ENCODE measurements around the gene EIF5B.

DNA sequence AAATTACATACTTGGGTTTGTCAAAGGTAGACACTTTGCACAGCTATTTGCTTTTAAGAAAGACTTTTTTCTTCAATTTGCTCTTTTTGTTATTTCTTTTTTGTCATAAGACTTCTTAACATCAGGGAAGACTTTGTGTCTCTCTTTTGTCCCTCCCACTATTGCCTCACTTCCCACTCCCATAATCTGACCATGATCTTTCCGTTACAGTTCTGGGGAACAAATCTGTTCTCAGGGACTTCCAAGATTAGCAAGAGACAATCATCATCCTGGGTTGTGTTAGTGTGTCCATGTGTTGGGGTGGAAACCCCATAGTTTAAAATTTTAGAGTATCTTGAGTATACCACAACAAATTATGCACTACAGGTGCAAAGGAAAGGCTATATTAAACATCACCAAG is 77.4 kb downstream of the EIF5B start:
- TF ChIP-seq POLR2A (IDR thresholded peaks at IDR 0.05): no peak
- TF ChIP-seq, protein P1, sequence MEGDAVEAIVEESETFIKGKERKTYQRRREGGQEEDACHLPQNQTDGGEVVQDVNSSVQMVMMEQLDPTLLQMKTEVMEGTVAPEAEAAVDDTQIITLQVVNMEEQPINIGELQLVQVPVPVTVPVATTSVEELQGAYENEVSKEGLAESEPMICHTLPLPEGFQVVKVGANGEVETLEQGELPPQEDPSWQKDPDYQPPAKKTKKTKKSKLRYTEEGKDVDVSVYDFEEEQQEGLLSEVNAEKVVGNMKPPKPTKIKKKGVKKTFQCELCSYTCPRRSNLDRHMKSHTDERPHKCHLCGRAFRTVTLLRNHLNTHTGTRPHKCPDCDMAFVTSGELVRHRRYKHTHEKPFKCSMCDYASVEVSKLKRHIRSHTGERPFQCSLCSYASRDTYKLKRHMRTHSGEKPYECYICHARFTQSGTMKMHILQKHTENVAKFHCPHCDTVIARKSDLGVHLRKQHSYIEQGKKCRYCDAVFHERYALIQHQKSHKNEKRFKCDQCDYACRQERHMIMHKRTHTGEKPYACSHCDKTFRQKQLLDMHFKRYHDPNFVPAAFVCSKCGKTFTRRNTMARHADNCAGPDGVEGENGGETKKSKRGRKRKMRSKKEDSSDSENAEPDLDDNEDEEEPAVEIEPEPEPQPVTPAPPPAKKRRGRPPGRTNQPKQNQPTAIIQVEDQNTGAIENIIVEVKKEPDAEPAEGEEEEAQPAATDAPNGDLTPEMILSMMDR (IDR thresholded peaks at IDR 0.05): no peak

Measured in esophagus squamous epithelium (tissue), 4 donors.